AG20443 (cell line): Measurements from ENCODE around the gene CAMK1D.

ENCODE experiments used
- DNase-seq: peaks from one replicate; pipeline ENCODE4 v3.0.0; 2012; ENCODE audit warnings: low spot score, mixed read lengths

The CAMK1D gene

DNA sequence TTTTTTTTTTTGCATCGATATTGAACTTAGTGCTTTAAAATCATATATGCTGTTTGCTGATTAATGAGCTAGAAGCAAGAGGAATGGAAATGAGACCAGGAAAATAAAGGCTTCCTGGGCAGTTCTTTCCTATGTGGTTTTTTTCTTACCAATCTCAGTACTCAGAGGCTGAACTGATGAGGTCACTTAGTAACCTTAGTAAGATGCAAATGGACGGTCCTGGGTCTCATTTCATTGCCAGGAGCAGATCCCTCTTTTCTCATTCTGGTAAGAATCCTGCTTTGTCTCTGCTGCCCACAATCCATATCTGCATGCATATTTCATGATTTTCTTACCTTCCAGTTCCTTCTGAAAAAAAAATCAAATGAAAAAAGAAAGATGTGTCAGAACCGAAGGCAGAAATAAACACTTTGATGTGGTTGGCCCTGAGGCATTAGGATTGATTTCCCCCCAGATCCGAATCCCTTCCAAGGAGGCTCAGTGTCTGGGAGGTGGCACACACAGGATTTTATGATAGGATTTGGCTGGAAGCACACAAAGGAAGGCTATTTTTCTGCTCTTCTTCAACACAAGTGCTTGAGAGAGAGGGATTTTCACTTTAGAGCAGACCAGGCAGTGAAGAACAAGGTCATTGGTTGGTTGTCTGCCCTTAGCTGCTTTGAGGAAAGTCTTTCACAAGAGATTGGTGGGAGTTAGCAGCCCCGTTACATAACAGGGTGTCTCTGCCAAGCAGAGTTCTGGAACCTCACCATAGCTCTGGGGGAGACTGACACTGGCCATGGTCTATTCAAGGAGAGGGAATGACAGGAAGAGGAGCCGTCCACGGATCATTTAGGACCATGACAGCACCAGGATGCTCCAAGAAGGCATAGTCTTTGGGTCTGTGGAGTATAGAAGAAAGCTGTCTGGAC is 150.0 kb downstream of the CAMK1D start:
- DNase-seq: no peak

GRCh38 chr10:12500381-12501303 is 151.3 kb downstream of the CAMK1D start:
- DNase-seq: no peak

- no peak for DNase-seq
Measured at GRCh38 chr10:12501324-12501723, 152.0 kb downstream of the CAMK1D start.

DNA sequence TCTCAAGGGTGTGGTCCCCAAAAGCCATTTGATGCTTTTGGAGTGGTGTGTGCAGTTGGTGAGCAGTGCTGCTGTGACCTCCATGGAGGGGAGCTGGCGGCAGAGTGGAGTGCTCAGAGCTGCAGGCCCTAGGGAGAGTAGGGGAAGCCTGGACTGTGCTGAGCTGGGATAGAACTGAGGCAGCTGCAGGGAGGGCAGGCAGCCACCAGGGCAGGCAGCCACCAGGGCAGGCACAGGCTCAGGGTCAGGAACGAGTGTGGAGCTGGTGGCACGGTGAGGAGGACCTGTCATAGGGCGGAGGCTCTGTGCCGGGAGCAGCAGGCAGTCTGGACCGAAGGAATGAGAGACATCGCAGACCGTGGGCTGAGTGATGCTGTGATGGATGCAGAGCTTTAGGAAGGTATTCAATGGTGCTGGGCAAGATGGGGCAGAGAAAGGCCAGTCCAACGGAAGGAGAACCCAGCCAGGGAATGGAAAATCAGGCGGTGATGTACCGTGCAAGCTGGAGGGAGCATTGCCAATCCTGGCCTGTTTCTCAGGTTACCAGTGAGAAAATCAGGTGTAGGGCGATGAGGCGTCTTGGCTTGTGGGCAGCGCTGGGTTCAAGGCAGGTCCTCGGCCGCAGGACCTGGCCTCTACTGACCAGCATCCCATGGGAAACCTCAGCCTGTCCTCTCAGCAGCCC is 152.6 kb downstream of the CAMK1D start:
- DNase-seq: no peak

DNA sequence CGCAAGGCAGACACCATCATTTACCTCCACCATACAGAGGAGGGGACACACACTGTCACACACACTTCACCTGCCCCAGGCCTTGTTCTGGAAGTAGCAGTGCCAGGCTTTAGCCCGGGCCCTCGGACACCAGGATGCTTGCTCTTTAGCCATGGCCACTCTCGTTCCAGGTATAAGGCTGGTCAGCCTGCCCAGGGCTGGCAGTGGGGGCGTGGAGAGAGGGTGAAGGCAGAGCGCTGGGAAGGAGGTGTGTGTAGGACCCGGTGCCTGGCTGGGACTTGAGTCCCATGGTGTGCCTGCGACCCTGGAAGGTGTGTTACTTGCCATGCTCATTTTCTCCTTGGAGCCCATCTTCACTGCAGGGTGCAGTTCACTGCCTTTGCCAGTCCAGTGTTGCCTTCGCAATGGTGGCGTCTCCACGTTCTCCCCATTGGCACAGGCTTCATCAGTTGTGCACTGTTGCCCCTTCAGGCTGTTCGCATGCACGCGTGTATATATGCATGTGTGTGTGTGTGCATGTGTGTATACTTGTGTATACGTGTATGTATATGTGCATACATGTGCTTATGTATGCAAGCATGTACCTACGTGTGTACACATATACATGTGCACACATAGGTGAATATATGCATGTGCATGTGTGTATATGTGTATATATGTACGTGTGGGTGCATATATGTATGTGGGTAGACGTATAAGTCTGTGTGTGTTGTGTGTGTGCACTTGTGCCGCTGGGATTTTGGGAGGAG is 153.4 kb downstream of the CAMK1D start:
- no peak for DNase-seq

DNA sequence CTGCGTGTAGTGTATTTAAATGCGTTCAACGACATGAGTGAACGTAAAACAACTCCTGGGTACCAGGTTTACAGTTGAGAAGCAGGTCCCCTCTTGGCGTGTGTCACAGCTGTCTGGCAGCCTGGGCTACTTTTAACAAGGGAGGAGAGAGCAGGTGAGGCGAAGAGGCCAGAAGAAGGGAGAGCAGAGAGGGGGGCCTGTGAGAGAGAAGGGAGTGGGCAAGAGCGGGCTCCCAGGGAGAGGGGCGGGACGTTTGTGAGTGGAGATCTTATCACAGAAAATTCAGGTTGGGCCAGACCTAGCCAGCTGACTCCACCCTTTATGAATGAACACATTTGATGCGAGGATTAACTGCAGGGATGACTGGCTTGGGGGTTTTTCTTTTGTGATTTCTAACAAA is 154.0 kb downstream of the CAMK1D start:
- no peak for DNase-seq

GRCh38 chr10:12504176-12504575 is 154.8 kb downstream of the CAMK1D start:
- DNase-seq: no peak

GRCh38 chr10:12504628-12505027 is 155.3 kb downstream of the CAMK1D start:
- DNase-seq: no peak

DNA sequence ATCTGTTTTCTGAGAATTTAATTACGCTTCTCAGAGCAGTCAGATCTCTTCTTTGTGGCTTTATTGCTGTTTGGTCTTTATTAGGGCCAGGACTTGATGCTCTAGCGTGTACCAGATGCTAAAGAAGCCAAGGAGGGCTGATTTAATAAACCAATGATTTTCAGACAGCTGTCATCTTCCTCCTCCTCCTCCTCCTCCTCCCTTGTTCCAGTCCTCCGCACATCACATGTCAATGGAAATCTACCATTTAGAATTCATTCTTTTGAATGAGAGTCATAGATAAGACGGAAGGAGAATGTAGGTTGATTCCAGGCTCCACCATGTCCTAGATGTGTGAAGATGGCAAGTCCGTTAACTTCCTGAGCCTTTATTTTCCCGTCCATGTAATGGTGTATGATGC is 156.3 kb downstream of the CAMK1D start:
- no peak for DNase-seq

DNA sequence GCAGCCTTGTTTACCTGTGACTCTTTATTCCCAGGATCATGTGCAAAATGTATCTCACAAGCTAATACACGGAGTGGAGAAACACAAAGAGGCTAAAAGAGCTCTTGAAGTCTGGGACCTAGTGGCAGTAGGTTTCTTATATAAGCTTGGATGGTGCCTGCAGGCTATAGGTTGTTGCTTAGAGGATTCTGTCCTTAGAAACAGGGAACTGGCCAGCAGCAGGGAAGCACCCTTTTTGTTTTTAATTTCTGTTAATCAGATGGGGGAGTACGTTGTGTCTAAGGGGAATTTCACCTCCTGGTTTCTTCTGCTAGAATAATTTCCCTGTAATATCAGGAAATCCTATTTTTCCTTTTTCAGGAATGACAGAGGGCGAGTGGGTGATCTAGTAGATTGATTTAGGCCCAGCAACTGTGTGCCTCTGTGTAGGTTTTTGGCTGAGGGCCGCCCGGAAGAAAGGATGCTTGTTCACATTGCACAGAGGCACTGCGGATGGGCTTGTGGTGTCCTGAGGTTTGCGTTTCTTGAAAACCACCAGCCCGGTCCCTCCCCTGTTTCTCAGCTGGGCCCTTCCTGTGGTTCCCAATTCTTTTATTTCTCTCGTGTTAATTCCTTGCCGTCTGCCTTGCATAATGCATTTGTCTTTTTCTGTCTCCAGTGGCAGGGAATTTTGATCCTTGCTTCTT is 158.0 kb downstream of the CAMK1D start:
- no peak for DNase-seq

- no peak for DNase-seq
Measured at GRCh38 chr10:12508165-12508564, 158.8 kb downstream of the CAMK1D start.

DNA sequence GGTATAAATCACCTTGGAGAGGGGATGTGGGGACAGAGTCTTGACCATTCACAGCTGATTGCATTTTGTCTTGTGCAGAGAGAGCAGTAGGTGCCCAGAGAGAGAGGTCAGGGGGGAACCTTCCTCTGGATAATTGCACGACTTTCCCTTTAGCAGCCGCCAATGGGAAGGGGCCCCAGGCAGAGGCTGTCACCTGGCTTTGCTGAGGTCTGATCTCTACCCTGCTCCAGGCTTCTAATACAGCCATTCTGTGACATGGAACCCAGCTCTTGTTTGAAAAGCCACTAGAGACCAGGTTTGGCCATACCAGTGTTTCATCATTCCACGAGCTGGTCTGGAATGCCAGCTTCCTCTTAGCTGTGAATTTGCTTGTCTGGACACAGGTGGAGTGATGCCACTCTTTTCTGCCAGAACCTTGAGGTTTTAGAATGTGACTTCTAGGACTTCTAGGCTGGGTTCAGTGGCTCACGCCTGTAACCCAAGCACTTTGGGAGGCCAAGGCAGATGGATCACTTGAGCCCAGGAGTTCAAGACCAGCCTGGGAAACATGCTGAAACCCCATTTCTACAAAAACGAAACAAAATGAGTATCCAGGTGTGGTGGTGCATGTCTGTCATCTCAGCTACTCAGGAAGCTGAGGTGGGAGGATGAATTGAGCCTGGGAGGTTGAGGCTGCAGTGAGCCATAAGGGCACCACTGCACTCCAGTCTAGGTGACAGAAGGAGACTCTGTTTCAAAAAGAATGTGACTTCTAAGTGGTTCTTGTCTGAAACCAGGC is 159.9 kb downstream of the CAMK1D start:
- DNase-seq: no peak

DNA sequence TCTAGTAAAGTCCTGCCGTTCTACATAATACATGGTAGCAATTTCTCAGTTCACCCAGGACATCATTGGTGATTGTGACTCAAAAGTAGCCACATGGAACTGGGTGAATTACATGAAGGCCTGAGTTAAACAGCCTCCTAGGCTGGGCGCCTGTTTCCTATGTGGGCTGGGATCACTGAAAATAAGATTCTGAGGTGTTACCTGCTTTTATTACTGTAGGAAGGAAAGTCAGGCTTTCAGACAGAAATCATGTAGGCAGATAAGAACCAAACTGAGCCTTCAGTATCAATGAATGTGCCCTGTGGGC is 160.4 kb downstream of the CAMK1D start:
- DNase-seq: no peak

DNA sequence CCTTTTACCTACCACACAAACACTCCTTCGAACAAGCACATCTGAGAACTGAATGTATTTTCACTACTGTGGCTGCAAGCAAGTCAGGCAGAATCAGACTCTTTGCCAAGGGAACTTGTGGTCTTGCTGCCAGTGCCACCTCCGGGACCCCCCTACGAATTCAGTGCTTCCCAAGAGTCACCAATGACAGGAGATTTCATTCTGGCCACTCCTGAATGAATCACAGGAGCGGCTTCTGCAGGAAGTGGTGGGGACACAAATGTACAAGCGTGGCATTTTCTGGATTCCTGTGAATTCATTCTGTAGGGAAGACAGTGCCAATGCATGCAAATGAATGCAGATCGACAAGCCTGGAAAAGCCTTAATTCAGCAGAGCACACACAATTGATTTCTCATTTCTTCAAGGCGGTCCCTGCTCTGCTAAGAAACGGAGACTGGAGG is 161.2 kb downstream of the CAMK1D start:
- no peak for DNase-seq

DNA sequence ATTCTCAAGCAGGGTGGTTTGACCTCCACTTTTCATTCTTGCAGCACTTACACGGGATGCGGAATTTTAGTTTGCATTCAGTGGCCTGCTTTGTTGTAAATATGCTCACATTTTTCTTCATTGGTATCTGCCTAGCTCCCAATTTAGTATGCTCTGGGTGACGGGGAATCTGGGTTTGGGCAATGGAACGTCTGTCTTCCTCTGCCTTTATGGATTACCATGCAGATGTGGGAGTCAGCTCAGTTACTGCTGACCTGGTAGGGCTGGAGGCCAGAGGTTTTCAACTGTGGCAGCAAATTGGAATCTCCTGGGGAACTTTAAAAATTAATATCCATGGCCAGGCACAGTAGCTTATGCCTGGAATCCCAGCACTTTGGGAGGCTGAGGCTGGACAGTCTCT is 161.6 kb downstream of the CAMK1D start:
- no peak for DNase-seq

DNA sequence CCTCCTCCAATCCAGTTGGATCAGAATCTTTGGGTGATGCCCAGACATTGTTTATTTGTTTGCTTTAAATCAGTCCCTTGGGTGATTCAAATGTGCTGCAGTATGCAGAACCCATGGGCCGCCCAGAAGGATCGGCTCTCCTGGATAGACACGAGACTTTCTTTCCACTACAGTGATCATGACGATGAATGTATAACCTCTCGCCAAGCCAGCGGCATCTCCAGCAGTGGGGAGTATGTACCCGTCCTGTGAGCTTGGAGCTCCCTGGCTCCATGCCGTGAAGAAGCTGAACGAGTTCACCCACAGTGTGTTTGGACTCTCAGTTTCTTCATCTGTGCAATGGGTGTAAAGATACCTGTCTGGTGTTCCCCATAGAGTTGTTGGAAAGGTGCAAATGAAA is 162.3 kb downstream of the CAMK1D start:
- DNase-seq: no peak

DNA sequence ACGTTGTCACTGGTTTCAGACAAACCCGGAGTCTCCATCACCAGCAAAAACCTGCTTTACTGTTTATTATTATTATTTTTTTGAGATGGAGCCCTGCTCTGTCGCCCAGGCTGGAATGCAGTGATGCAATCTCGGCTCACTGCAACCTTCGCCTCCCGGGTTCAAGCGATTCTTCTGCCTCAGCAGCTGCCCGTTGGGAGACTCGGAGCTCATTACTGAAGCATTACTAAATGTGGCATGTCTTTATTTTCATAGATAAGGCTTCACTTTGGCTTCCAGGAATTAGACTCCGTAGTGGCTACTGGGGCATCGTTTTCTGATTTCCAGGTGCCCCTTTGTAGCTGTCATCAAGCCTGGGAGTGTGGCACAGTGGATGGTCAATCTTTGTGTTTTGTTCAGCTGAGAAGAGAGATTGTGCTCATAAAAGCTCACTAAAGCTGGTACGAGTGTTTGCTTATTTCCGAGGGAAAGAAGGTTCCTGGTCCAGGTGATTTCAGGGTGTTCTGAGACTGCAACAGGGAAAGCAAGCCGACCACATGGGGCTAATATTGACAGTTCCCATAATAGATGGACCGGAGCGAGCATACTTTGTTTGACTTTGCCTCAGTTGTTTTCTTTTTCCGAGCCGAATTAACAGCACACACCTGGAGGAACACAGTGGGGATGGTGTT is 163.1 kb downstream of the CAMK1D start:
- DNase-seq: no peak

- DNase-seq: no peak
Measured at GRCh38 chr10:12513003-12513365, 163.6 kb downstream of the CAMK1D start.

DNA sequence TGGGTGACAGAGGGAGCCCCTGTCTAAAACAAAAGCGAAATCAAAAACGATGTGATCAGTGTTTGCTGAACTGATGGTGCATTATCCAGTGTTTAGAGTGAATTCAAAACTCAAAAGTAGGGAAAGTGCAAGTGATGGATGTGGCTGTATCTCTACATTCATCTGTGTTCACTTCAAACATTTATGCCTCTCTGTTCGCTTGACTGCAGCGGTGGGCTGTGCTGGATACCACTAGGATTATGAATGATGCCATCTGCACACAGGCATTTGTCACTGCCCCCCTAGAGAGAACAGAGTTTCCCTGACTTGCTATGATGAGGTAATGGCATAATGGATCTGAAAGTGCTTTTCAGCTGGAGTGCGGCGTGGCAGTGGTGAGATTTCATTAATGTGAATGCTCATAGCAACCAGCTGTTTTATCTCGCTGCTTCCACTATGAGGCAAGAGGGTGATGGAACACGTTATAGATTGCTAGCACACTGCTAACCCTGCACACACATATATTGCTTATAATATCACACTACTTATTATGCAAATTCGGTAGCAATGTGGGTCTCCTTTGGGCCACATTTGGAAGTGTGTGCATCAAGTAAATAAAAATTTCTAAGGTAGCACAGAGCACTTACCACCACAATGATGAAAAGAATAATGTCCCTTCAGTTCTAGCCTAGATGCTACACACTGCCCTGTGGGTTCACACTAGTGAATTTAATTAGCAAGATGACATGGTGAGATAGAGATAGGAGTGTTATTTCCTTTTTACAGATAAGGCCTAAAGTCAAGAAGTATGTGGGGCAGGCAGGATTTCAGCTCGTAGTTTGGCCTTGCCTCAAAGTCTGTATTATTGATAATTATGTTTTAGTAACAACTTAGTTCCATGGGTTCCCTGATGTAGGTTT is 164.7 kb downstream of the CAMK1D start:
- DNase-seq: no peak
